ENCODE results near the gene SAT2.
"Not testable (repeated sequence)": the region's sequence is repeated elsewhere in the genome, so short reads cannot be mapped to it uniquely, and the experiment has no call there.

SAT2 gene

GRCh38 chr17:7627250-7628121 is at the start of gene SAT2:
Gene SAT2, minus strand, starts transcription at chr17:7627821. Its CDS starts 186 bp downstream, at chr17:7627635.
- peak; percentile 69 for DNase-seq (ENCODE audit: low read depth, low spot score)

DNA sequence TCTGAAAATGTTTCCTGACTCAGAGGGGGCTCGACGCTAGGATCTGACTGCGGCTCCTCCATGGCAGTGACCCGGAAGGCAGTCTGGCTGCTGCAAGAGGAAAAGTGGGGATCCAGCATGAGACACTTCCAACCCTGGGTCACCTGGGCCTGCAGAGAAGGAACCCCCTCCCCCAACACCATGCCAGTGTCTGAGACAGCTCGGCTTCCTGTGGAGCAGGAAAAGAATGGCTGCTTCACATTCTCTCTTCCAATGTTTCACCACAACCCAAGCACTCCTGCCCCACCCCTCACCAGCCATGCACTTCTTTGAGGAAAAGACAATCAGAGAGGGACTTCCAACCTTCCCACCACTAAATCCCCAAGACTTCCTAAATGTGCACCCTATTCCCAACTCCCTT is 48.9 kb upstream of the SAT2 start:
- no peak for DNase-seq (ENCODE audit: low read depth, low spot score)

- no peak for DNase-seq (ENCODE audit: low read depth, low spot score)
These were observed 47.3 kb upstream of the SAT2 start for GRCh38 chr17:7674934-7675333.

- DNase-seq (ENCODE audit: low read depth, low spot score): no peak
These were observed 45.6 kb upstream of the SAT2 start for GRCh38 chr17:7673239-7673638.

DNA sequence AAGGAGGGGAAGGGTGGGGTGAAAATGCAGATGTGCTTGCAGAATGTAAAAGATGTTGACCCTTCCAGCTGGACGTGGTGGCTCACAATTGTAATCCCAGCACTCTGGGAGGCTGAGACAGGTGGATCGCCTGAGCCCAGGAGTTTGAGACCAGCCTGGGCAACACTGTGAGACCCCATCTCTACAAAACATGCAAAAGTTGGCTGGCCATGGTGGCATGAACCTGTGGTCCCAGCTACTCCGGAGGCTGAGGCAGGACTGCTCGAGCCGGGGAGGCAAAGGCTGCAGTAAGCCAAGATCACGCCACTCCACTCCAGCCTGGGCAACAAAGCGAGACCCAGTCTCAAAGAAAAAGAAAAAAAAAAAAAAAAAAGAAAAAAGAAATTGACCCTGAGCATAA is 40.9 kb upstream of the SAT2 start:
- DNase-seq (ENCODE audit: low read depth, low spot score): no peak

DNA sequence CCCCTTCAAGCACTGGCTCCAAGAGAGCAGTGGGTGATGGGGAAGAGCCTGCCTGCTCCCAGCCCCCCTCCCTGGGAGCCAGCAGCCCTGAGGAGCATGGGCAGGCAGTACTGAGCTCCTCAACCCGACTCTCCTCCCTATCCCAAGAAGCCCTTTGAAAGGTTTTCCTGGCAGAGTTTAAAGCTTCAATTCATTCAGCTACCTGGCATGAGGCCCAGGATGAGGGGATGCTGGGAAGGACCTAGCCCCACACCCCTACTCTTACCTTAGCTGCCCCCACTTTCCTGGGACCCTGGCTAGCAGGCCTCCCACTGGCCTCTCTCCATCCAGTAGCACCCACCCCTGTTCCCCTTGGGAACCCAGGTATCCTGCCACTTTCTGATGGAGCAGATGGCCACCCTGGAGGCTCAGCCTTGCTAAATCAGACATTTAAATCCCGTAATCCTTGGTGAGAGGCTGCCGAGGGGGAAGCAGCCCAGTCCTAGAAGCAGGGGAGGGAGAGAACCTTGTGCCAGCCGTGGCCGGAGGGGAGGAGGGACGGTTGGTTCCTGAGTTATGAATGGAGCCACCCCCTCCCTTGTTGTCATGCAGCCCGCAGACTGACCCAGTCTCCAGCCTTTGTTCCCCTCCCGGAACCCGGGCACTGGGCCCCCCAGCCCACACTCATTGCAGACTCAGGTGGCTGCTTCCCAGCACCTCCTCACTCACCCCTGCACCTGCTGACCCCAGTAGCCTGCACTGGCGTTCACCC is 40.2 kb upstream of the SAT2 start:
- no peak for DNase-seq (ENCODE audit: low read depth, low spot score)

DNA sequence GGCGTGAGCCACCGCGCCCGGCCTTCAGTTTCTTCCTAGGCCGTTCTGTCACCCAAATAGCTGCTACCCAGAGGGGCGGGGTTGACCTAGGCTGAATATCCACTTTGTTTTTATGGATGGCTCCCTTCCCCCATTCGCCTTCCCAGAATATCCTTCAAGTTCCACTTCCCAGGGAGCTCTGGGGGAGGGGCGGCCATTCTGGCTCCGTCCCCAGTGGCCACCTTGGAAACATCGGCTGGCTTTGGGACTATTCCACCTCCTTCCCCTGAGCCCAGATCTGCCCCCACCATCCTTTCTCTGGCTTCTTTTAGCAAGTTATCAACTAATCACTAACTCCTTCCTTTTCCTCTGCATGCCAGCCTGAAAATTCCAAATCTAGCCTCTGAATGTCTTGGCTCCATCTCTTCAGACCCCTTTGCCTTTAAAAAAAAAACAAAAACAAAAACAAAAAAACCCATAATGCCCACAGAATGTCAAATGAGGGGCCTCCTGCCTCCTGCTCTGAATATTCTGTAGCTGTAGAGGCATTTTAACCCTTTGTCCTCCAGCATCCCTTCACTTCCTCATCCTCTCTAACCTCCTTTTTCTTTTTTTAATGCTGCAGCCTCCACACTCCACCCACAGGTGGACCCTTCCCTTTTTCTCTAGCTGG is 29.5 kb upstream of the SAT2 start:
- no peak for DNase-seq (ENCODE audit: low read depth, low spot score)

DNA sequence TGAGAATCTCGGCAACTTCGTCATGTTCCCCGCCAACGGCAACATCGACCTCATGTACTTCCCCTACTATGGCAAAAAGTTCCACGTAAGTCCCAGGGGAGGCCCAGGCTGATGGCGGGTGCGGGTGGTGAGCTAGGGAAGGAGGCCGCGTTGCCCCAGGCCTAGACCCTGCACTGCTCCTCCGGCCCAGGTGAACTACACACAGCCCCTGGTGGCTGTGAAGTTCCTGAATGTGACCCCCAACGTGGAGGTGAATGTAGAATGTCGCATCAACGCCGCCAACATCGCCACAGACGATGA is 27.9 kb upstream of the SAT2 start:
- no peak for DNase-seq (ENCODE audit: low read depth, low spot score)

- no peak for DNase-seq (ENCODE audit: low read depth, low spot score)
These were observed 27.4 kb upstream of the SAT2 start for GRCh38 chr17:7654832-7655540.

GRCh38 chr17:7652388-7653356 is 25.1 kb upstream of the SAT2 start:
- no peak for DNase-seq (ENCODE audit: low read depth, low spot score)

DNA sequence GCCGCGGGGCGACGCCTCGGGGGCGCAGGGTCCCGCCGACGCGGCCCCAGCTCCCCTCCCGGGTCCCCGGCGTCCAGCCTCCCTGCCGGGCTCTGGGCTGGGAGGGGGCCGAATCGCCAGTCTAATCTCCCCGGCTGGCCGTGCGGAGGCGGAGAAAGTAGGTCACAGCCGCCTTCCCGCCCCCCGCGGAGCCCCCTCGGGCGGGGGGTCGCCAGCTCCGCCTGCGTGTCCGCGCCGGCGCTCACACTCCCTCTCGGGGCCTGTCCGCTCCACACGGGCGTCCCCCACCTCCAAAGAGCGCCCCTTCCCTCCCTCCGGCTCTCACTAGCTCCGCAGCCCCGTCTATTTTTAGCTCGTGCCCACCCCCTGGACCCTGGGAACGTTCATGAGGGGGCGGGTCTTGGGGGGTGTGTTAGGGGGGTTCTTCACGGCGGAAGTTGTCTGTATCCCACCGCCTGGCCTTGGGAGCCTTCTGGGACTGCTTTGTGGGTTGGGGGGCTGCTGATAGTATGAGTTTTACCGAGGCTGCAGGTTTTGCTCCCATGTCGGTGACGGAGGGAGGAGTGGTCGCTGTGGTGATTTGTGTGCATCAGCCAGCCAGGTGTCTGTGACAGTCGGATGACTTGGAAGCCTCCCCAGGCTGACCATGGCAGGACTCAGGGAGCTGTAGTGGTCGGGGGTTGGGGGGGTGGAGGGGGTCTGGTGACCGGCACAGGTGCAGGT is 24.2 kb upstream of the SAT2 start:
- DNase-seq (ENCODE audit: low read depth, low spot score): no peak

- DNase-seq (ENCODE audit: low read depth, low spot score): no peak
These were observed 23.6 kb upstream of the SAT2 start for GRCh38 chr17:7651097-7651664.

- peak; percentile 48 for DNase-seq (ENCODE audit: low read depth, low spot score)
These were observed 23.0 kb upstream of the SAT2 start, which contains the start of gene ATP1B2 for GRCh38 chr17:7650509-7651096. Gene ATP1B2, plus strand, starts transcription at chr17:7650926. Its CDS starts 593 bp downstream, at chr17:7651519.

DNA sequence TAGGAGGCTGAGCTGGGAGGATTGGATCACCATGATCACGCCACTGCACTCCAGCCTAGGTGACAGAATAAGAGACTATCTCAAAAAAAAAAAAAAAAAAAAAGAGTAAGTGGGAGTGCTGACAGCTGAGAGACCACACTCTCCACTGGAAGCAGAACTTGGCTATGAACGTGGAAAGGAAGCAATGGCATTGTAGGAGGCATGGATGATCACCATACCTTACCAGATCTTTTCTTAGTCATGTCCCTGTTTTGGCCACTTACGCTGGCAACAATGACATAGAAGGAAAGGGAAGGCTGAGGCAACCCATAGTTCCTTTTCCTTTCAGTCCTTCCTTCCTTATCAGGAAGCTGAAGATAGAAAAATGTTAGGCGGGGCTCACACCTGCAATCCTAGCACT is 19.4 kb upstream of the SAT2 start:
- no peak for DNase-seq (ENCODE audit: low read depth, low spot score)

DNA sequence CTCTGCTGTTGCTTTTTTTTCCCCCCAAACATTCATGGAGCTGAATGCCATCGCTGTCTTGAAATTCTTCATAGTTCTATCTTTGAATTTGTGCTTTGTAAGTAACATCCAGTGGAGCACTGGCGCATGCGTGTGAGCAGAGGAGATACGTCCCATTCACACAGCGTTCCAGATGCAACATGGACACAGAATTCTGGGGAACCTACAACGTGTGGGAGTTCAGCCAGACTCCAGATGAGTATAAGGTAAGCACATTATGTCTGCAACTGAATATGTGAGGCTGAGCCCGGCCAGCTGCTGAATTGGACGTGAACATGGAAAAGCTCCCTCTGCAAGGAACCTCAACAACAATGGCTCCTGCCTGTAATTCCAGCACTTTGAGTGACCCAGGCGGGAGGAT is 18.8 kb upstream of the SAT2 start:
- no peak for DNase-seq (ENCODE audit: low read depth, low spot score)

- no peak for DNase-seq (ENCODE audit: low read depth, low spot score)
These were observed 17.2 kb upstream of the SAT2 start for GRCh38 chr17:7644775-7645174.

DNA sequence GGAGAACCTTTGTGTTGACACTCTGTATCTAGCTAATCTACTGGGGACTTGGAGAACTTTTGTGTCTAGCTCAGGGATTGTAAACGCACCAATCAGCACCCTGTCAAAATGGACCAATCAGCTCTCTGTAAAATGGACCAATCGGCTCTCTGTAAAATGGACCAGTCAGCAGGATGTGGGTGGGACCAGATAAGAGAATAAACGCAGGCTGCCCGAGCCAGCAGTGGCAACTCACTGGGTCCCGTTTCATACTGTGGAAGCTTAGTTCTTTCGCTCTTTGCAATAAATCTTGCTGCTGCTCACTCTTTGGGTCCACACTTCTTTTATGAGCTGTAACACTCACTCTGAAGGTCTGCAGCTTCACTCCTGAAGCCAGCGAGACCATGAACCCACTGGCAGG is 14.0 kb upstream of the SAT2 start:
- DNase-seq (ENCODE audit: low read depth, low spot score): not testable (repeated sequence)

- DNase-seq (ENCODE audit: low read depth, low spot score): no peak
These were observed 13.2 kb upstream of the SAT2 start for GRCh38 chr17:7640783-7641182.

GRCh38 chr17:7636163-7636562 is 8.5 kb upstream of the SAT2 start:
- no peak for DNase-seq (ENCODE audit: low read depth, low spot score)

Measured in activated CD4-positive, CD25-positive, alpha-beta regulatory T cell treated with anti-CD3 and anti-CD28 coated beads, Interleukin-2, amount 50 U/mL, for 16 hours (primary cell).